DND-41 (cell line): Measurements from ENCODE around the gene TRIM69.

Source experiments
- ATAC-seq: fragments of 200-7000 bp; cut with Tn5 transposase; 3 replicates; pipeline ENCODE4 v1.9.1; 2021; ENCODE audit warnings: low read depth; ENCODE audit not compliant: insufficient read depth
- DNase-seq: peaks from one replicate; pipeline ENCODE4 v3.0.0-alpha.2; 2020
- H2AFZ ChIP-seq: 2 replicates; pipeline ENCODE4 v1.6.0; 2012; ENCODE audit warnings: low read depth, low read length
- H3K27ac ChIP-seq: 2 replicates; pipeline ENCODE4 v1.5.1; 2012; ENCODE audit warnings: low read length, inconsistent platforms
- H3K27me3 ChIP-seq: fragments of 200-600 bp; sonication (generic); 2 replicates; pipeline ENCODE4 v1.6.0; 2012; ENCODE audit warnings: low read length, mild to moderate bottlenecking, inconsistent platforms; ENCODE audit not compliant: insufficient read depth, poor library complexity
- H3K36me3 ChIP-seq: 2 replicates; pipeline ENCODE4 v1.5.1; 2012; ENCODE audit warnings: low read length, inconsistent platforms; ENCODE audit not compliant: insufficient read depth
- H3K4me1 ChIP-seq: 2 replicates; pipeline ENCODE4 v1.5.1; 2012; ENCODE audit warnings: mild to moderate bottlenecking, low read length; ENCODE audit not compliant: insufficient read depth
- H3K4me2 ChIP-seq: 2 replicates; pipeline ENCODE4 v1.6.0; 2012; ENCODE audit warnings: mild to moderate bottlenecking, moderate library complexity, low read length, inconsistent platforms; ENCODE audit not compliant: insufficient read depth
- H3K4me3 ChIP-seq, 2 experiments: fragments of 200-600 bp in 1 of 2; shearing (Covaris generic) in 1 of 2; 2 replicates each; pipeline ENCODE4 v1.5.1; 2012 to 2016; ENCODE audit warnings: inconsistent platforms in 2 of 2, low read length in 2 of 2, mild to moderate bottlenecking in 2 of 2, low read depth in 1 of 2, moderate library complexity in 1 of 2
- H3K79me2 ChIP-seq: 2 replicates; pipeline ENCODE4 v1.6.0; 2012; ENCODE audit warnings: low read length, inconsistent platforms; ENCODE audit not compliant: insufficient read depth
- H3K9ac ChIP-seq: 2 replicates; pipeline ENCODE4 v1.6.0; 2012; ENCODE audit warnings: low read depth, mild to moderate bottlenecking, inconsistent platforms, low read length, moderate library complexity
- H3K9me3 ChIP-seq: 2 replicates; pipeline ENCODE4 v1.5.1; 2012; ENCODE audit warnings: low read length, moderate library complexity, mild to moderate bottlenecking, inconsistent platforms; ENCODE audit not compliant: insufficient read depth, severe bottlenecking
- H4K20me1 ChIP-seq: 2 replicates; pipeline ENCODE4 v1.6.0; 2012; ENCODE audit warnings: low read length; ENCODE audit not compliant: insufficient read depth
- EZH2 ChIP-seq: IDR thresholded peaks from 3 replicates; pipeline ENCODE4 v1.6.1; 2012; ENCODE audit warnings: borderline replicate concordance, low read depth, mild to moderate bottlenecking, moderate library complexity, low read length, inconsistent platforms; ENCODE audit not compliant: severe bottlenecking
- TF ChIP-seq, protein P1 (sequence below): IDR thresholded peaks from 2 replicates; pipeline ENCODE4 v1.5.1; 2012; ENCODE audit warnings: borderline replicate concordance, low read length, moderate library complexity, mild to moderate bottlenecking; ENCODE audit not compliant: poor library complexity, severe bottlenecking; ENCODE audit errors: extremely low read depth

TRIM69 gene

DNA sequence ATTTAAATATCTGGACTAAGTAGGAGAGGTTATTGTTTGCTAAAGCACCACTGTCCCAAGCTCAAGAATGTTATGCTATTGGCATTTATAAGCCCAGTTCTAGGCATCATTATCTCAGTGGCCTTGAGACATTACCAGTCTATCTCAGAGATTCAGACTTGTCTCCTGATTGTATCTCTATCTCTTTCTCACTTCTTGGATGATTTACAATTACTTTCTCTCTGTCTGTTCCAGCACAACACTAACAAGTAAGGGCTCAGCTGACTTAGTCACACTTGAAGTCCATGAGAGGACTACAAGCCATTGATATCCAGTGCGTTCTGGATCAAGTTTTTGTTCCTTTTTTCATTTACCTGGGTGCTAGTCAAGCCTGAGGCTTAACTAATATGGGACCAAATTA lies 60.2 kb downstream of the TRIM69 start:
- no peaks in the 10 kb centered on the region for H3K9me3 ChIP-seq
- ATAC-seq (no peak), DNase-seq (no peak)
- no peak overlapping the region for H3K4me2 ChIP-seq
- no peak for TF ChIP-seq EZH2
- TF ChIP-seq, protein P1, sequence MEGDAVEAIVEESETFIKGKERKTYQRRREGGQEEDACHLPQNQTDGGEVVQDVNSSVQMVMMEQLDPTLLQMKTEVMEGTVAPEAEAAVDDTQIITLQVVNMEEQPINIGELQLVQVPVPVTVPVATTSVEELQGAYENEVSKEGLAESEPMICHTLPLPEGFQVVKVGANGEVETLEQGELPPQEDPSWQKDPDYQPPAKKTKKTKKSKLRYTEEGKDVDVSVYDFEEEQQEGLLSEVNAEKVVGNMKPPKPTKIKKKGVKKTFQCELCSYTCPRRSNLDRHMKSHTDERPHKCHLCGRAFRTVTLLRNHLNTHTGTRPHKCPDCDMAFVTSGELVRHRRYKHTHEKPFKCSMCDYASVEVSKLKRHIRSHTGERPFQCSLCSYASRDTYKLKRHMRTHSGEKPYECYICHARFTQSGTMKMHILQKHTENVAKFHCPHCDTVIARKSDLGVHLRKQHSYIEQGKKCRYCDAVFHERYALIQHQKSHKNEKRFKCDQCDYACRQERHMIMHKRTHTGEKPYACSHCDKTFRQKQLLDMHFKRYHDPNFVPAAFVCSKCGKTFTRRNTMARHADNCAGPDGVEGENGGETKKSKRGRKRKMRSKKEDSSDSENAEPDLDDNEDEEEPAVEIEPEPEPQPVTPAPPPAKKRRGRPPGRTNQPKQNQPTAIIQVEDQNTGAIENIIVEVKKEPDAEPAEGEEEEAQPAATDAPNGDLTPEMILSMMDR: no peak
- H3K36me3 ChIP-seq: no peaks in the 10 kb centered on the region
- no peaks in the 10 kb centered on the region for H4K20me1 ChIP-seq
- no peaks in the 10 kb centered on the region for H3K4me1 ChIP-seq
- H3K27me3 ChIP-seq: no peaks in the 10 kb centered on the region
- no peak overlapping the region for H3K4me3 ChIP-seq
- H3K79me2 ChIP-seq: no peaks in the 10 kb centered on the region
- no peak overlapping the region for H3K9ac ChIP-seq
- no peak overlapping the region for H3K27ac ChIP-seq
- H2AFZ ChIP-seq: no peak overlapping the region

DNA sequence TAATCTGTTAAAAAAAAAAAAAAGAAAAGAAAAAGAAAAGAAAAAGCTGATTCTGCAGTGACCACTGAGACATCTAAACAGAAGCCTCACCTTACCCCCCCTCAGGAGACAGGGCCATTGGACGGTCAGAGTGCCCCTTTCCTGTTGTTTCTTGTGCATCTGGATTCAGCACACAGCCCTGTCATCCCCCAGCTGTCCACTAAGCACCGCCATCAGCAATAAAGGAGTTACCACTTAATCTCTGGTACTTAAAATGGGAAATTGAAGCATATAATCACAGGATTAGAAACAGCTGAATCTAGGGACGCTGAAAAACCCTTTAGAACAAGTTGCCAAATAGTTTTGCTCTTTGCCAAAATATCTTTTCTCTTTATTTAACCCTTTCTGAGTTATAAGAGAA lies 62.5 kb downstream of the TRIM69 start:
- no peak overlapping the region for H3K4me3 ChIP-seq
- H3K27ac ChIP-seq: no peak overlapping the region
- H3K27me3 ChIP-seq: no peaks in the 10 kb centered on the region
- no peak for DNase-seq
- ATAC-seq: no peak
- no peaks in the 10 kb centered on the region for H3K9me3 ChIP-seq
- no peak overlapping the region for H2AFZ ChIP-seq
- TF ChIP-seq, protein P1: peak; percentile 47
- no peak for TF ChIP-seq EZH2
- no peak overlapping the region for H3K9ac ChIP-seq
- no peaks in the 10 kb centered on the region for H3K36me3 ChIP-seq
- H3K4me1 ChIP-seq: no peaks in the 10 kb centered on the region
- H4K20me1 ChIP-seq: no peaks in the 10 kb centered on the region
- no peak overlapping the region for H3K4me2 ChIP-seq
- H3K79me2 ChIP-seq: no peaks in the 10 kb centered on the region

DNA sequence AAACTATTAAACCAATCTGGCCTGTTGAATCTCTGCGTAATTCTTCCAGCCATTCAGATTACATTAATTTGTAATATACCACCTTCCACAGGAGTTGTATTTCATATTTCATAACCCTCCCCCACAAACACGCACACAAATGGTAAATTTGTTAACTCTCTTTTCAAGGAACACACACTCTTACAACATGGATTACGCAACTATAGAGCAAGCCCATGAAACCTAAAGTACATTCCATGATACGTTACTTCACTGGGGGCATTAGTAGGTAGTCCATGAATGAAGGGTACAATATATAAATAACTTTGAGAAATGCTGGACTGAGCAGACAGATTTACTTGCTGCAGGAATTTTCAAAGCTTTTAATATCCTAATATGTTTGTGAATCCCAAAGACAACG lies 65.0 kb downstream of the TRIM69 start:
- Histone ChIP-seq H3K36me3 (no peaks in the 10 kb centered on the region), H3K4me3 (no peak overlapping the region), H3K27me3 (no peaks in the 10 kb centered on the region), H4K20me1 (no peaks in the 10 kb centered on the region), H3K4me1 (no peaks in the 10 kb centered on the region), H3K79me2 (no peaks in the 10 kb centered on the region), H2AFZ (no peak overlapping the region), H3K9me3 (no peaks in the 10 kb centered on the region), H3K9ac (no peak overlapping the region), H3K27ac (no peak overlapping the region), H3K4me2 (no peak overlapping the region)
- no peak for TF ChIP-seq EZH2
- TF ChIP-seq, protein P1: no peak
- ATAC-seq (no peak), DNase-seq (no peak)

DNA sequence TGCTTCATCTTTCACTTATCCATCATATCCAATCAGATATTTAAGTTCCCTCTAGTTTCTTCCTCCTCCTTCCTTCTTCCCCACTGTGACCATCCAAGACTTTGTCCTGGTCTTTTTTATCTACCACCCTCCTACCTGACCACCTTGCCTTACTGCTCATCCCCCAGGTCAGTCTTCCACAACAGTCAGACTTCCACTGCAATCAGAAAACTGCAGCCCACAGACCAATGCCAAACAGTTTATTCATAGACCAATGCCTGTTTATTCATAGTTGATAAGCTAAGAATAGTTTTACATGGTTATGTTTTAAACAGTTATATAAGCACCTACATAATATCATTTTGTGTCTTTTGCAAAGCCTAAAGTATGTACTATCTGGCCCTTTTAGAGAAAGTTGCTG lies 65.5 kb downstream of the TRIM69 start:
- H3K9ac ChIP-seq: no peak overlapping the region

More for the DNA sequence above, 65.5 kb downstream of the TRIM69 start:
- Histone ChIP-seq H3K4me3 (no peak overlapping the region), H3K27me3 (no peaks in the 10 kb centered on the region), H3K36me3 (no peaks in the 10 kb centered on the region), H3K79me2 (no peaks in the 10 kb centered on the region), H3K4me2 (no peak overlapping the region), H4K20me1 (no peaks in the 10 kb centered on the region), H3K4me1 (no peaks in the 10 kb centered on the region), H2AFZ (no peak overlapping the region), H3K27ac (no peak overlapping the region), H3K9me3 (no peaks in the 10 kb centered on the region)
- ATAC-seq (no peak), DNase-seq (no peak)
- no peak for TF ChIP-seq EZH2
- TF ChIP-seq, protein P1: no peak
